Stimulated activated CD4-positive, alpha-beta T cell treated with anti-CD3 and anti-CD28 coated beads, Interleukin-1b, Interleukin-23, amount 100 ng/mL, for 24 hours (primary cell): ENCODE results near the gene ANKRD9.
"Not testable (repeated sequence)": the region's sequence is repeated elsewhere in the genome, so short reads cannot be mapped to it uniquely, and the experiment has no call there.

ENCODE experiments used
- DNase-seq, 4 experiments: peaks; one replicate each; pipeline ENCODE4 v3.0.0-alpha.2; 2020; ENCODE audit warnings: low read depth in 4 of 4, low spot score in 1 of 4

ANKRD9 gene

GRCh38 chr14:102538602-102539543 is 29.3 kb upstream of the ANKRD9 start:
- DNase-seq: no peak

GRCh38 chr14:102537981-102538601 is 28.5 kb upstream of the ANKRD9 start:
- DNase-seq: no peak

GRCh38 chr14:102532204-102532658 is 22.7 kb upstream of the ANKRD9 start:
- DNase-seq: no peak

- DNase-seq: no peak
Measured at GRCh38 chr14:102530828-102531478, 21.4 kb upstream of the ANKRD9 start.

- DNase-seq: no peak
Measured at GRCh38 chr14:102528431-102529170, 19.0 kb upstream of the ANKRD9 start.

- no peak for DNase-seq
Measured at GRCh38 chr14:102525929-102526497, 16.4 kb upstream of the ANKRD9 start.

GRCh38 chr14:102525219-102525928 is 15.8 kb upstream of the ANKRD9 start:
- no peak for DNase-seq

GRCh38 chr14:102524451-102525218 is 15.1 kb upstream of the ANKRD9 start:
- peak; percentile 90 to 95 (median 92) for DNase-seq

- no peak for DNase-seq
Measured at GRCh38 chr14:102523569-102524450, 14.2 kb upstream of the ANKRD9 start.

- DNase-seq: no peak
Measured at GRCh38 chr14:102523200-102523568, 13.6 kb upstream of the ANKRD9 start.

GRCh38 chr14:102519709-102520108 is 10.1 kb upstream of the ANKRD9 start:
- not testable (repeated sequence) for DNase-seq

GRCh38 chr14:102518063-102518648 is 8.6 kb upstream of the ANKRD9 start:
- DNase-seq: no peak

GRCh38 chr14:102517392-102518062 is 8.0 kb upstream of the ANKRD9 start:
- DNase-seq: no peak

- DNase-seq: peak; percentile 32 to 57 (median 46)
Measured at GRCh38 chr14:102516531-102517391, 7.2 kb upstream of the ANKRD9 start.

GRCh38 chr14:102514987-102515733 is 5.6 kb upstream of the ANKRD9 start:
- no peak for DNase-seq
